GM10847 (cell line): ENCODE measurements around the gene ILF2.
A peak's percentile ranks its signal among the peaks of the same experiment; 100 is the strongest.

Experiments used
- POLR2A ChIP-seq: IDR thresholded peaks from 2 replicates; pipeline ENCODE4 v1.6.1; 2011; ENCODE audit not compliant: insufficient read length; ENCODE audit errors: extremely low read depth

Gene ILF2

DNA sequence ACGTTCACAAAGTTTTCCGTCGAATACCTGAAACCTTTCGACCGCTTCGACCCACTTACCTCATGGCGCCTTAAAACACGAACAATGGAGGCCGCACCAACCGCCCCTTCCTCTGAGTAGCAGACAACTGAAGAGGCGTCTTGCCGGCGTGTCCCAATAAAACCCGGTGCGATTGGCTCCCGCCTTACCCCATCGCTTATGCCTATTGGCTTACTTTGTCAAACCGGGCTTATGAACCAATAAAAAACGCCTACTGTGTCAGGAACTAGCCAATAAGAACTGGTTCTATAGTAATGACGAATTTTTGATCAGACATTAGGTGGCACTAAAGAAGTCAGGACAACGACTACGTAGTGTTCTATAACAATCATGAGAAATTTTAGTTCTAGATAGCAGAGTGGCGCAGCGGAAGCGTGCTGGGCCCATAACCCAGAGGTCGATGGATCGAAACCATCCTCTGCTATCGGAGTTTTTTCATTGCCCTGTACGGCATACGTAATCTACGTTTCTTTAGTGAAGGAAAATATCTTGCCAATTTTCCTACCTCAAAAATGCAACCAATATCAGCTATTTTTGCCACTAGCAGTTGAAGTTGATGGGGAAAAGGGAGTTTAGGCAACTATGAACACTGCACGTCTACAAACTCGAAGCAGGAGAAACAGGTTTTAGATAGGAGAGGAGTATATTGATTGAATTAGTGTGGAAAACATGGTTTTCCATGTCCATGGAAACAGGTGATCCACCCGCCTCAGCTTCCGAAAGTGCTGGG, at the start of gene ILF2:
Gene ILF2 (minus strand): TSS at position 135 of the 769 bp plus-strand sequence. CDS start 71 bp downstream, at position 64.
- peak; percentile 69 for TF ChIP-seq POLR2A

- TF ChIP-seq POLR2A: no peak
Observed at GRCh38 chr1:153717330-153717729, 46.5 kb upstream of the ILF2 start.

DNA sequence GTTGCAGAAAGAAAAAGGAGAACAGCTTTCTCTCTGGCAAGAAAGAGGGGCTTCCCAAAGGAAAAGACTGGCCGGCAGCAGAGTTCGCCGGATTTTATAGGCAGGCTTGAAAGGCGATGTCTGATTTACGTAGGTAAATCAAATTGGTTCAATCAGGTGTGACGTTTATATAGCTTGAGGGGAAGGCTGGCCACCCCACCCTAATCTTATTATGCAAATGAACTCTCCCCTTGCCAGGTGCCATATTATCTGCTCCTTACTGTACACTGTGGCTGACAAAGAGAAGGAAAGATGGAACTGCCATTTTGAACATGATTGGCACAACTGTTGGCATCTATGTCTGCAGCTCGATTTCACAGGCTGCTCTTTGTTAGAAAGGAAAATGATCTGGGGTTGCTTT, 40.2 kb upstream of the ILF2 start:
- TF ChIP-seq POLR2A: no peak

- no peak for TF ChIP-seq POLR2A
Observed at GRCh38 chr1:153705484-153705883, 34.7 kb upstream of the ILF2 start.

DNA sequence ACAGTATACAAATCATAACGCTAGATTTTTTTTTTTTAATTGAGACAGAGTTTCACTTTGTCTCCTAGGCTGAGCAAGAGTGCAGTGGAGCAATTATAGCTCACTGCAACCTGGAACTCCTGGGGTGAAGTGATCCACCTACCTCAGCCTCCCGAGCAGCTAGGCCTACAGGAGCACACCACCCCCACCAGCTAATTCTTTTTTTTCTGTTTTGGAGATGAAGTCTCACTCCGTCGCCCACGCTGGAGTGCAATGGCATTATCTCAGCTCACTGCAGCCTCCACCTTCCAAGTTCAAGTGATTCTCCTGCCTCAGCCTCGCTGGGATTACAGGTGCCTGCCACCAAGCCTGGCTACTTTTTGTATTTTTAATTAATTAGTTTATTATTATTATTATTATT, 29.0 kb upstream of the ILF2 start:
- no peak for TF ChIP-seq POLR2A

DNA sequence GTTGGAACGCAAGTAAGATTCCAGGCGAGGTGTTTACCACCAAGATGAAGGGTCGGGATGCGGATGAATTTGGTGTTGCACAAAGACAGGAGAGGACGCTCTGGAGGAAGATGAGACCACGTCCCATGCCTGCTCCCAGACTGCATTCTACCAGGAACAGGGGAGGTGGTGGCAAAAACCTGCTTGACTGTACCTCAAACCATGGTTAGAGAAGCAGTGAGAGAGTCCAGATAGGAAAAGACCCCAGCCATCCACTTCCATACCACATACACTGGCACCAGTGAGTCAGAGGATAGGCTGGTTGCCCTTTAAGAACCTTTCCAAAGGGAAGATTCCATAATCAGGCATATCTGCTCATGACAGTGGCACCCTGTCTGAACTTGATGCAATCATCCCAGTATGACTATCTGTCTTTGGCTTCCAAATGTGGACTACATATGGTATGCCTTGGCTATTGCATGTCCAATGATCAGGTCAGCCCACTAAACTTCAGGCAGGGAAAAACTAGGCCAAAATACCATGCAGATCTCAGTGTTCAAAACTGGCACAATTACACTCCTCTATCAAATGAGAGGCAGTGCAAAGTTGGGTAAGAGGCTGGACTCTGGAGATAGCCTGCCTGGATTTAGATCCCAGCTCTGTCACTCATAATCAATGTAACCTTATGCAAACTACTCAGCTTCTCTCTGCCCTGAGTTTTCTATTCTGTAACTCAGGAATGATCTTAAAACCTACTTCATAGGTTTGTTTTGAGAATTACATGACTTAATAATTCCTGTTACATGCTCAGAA, 28.3 kb upstream of the ILF2 start:
- no peak for TF ChIP-seq POLR2A

- no peak for TF ChIP-seq POLR2A
Observed at GRCh38 chr1:153698020-153698922, 27.5 kb upstream of the ILF2 start.

- TF ChIP-seq POLR2A: no peak
Observed at GRCh38 chr1:153697191-153698019, 26.6 kb upstream of the ILF2 start.

- TF ChIP-seq POLR2A: no peak
Observed at GRCh38 chr1:153696741-153697140, 25.9 kb upstream of the ILF2 start.

DNA sequence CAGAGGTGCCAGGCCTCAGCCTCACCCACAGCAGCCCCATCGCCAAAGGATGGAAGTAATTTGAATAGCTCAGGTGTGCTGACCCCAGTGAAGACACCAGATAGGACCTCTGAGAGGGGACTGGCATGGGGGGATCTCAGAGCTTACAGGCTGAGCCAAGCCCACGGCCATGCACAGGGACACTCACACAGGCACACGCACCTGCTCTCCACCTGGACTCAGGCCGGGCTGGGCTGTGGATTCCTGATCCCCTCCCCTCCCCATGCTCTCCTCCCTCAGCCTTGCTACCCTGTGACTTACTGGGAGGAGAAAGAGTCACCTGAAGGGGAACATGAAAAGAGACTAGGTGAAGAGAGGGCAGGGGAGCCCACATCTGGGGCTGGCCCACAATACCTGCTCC, 22.7 kb upstream of the ILF2 start:
- no peak for TF ChIP-seq POLR2A

- no peak for TF ChIP-seq POLR2A
Observed at GRCh38 chr1:153688736-153689328, 18.0 kb upstream of the ILF2 start.

DNA sequence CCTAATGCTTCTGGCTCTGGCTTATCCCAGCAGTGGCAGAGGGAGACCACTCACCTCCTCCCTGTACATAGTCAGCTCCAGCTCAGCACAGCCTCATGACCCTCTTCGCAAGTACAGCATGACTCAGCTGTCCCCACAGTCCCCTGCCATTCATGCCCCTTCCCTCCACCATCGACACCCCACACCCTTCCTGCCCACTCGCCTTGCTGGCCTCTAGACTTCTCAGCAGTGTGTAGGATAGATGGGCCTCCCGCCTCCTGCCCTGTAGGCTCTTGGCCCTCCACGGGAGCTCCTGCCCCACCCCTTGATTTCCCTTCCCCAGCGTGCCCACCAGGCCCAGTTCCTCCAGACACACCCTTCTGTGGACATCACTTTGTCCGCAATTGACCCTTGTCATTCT, 17.5 kb upstream of the ILF2 start:
- no peak for TF ChIP-seq POLR2A

DNA sequence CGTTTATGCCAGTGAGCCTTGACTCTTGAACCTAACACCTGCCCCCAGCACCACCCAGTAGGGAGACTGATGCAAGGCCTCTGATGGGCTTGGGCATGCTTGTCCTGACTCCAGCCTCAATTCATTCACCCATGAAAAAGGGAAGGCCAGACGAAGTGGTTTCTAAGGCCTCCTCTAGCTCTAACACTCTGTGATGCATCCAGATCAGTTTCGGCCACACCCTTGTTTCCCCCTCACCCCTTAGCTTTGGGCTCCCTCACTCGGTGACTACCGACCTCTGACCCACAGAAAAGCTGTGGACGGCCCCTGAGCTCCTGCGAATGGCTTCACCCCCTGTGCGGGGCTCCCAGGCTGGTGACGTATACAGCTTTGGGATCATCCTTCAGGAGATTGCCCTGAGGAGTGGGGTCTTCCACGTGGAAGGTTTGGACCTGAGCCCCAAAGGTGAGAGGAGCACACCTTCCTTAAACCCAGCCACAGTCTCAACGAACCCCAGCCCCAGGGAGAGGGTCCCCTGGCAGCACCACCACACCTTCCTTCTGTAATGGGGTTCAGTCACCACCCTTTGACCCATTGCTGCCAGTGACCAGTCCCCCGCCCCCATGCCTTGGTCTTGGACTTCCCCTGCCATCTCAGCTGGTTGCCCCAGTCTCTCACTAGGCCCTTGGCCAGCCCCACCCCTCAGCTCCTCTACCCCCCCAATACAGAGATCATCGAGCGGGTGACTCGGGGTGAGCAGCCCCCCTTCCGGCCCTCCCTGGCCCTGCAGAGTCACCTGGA, 16.7 kb upstream of the ILF2 start:
- TF ChIP-seq POLR2A: no peak
